Astrocyte (in vitro differentiated cells and primary cell): ENCODE data around the gene P4HA2. TPM values are rescaled to one million over a fixed set of nuclear protein-coding genes. Genes with fewer than 3 reads are reported as not detected.

ENCODE experiments used
- DNase-seq: peaks from one replicate; pipeline ENCODE4 v3.0.0-alpha.2; 2010; ENCODE audit warnings: low read depth
- FAIRE-seq: peaks from 2 replicates; lab custom pipeline; 2011; peaks lifted over from hg19 to GRCh38; lab: Jason Lieb, UNC
- H2AFZ ChIP-seq: 2 replicates; pipeline ENCODE4 v1.6.0; 2012; ENCODE audit warnings: low read depth, low read length, inconsistent platforms
- H3K27ac ChIP-seq: 2 replicates; pipeline ENCODE4 v1.5.1; 2011; ENCODE audit warnings: low read depth, low read length, inconsistent platforms
- H3K27me3 ChIP-seq: 2 replicates; pipeline ENCODE4 v1.6.0; 2011; ENCODE audit warnings: low read length, inconsistent platforms; ENCODE audit not compliant: insufficient read depth
- H3K36me3 ChIP-seq: 2 replicates; pipeline ENCODE4 v1.5.1; 2011; ENCODE audit warnings: low read length, inconsistent platforms; ENCODE audit not compliant: insufficient read depth
- H3K4me1 ChIP-seq: 2 replicates; pipeline ENCODE4 v1.5.1; 2011; ENCODE audit warnings: low read length, inconsistent platforms; ENCODE audit not compliant: insufficient read depth
- H3K4me2 ChIP-seq: 2 replicates; pipeline ENCODE4 v1.6.0; 2012; ENCODE audit warnings: low read length, inconsistent platforms
- H3K4me3 ChIP-seq: 2 replicates; pipeline ENCODE4 v1.5.1; 2011; ENCODE audit warnings: low read depth, mild to moderate bottlenecking, low read length, inconsistent platforms; ENCODE audit not compliant: insufficient read depth
- H3K79me2 ChIP-seq: 2 replicates; pipeline ENCODE4 v1.6.0; 2012; ENCODE audit warnings: mild to moderate bottlenecking, low read length, inconsistent platforms; ENCODE audit not compliant: insufficient read depth
- H3K9ac ChIP-seq: 2 replicates; pipeline ENCODE4 v1.6.0; 2012; ENCODE audit warnings: mild to moderate bottlenecking, low read length, inconsistent platforms
- H3K9me3 ChIP-seq: 2 replicates; pipeline ENCODE4 v1.5.1; 2012; ENCODE audit warnings: low read depth, mild to moderate bottlenecking, low read length, inconsistent platforms; ENCODE audit not compliant: insufficient read depth
- H4K20me1 ChIP-seq: 2 replicates; pipeline ENCODE4 v1.6.0; 2012; ENCODE audit warnings: low read length, inconsistent platforms; ENCODE audit not compliant: insufficient read depth
- H3K27ac Mint-ChIP-seq: one replicate; pipeline ENCODE4 v1.8.0; 2021; ENCODE audit warnings: mild to moderate bottlenecking, mixed read lengths; ENCODE audit not compliant: unreplicated experiment
- H3K27me3 Mint-ChIP-seq: one replicate; pipeline ENCODE4 v1.8.0; 2021; ENCODE audit warnings: low read depth, mixed read lengths; ENCODE audit not compliant: unreplicated experiment
- H3K36me3 Mint-ChIP-seq: one replicate; pipeline ENCODE4 v1.8.0; 2021; ENCODE audit warnings: low read depth, mixed read lengths; ENCODE audit not compliant: unreplicated experiment
- H3K4me1 Mint-ChIP-seq: one replicate; pipeline ENCODE4 v1.8.0; 2021; ENCODE audit warnings: low read depth, mixed read lengths; ENCODE audit not compliant: unreplicated experiment
- H3K4me3 Mint-ChIP-seq: one replicate; pipeline ENCODE4 v1.8.0; 2021; ENCODE audit warnings: mild to moderate bottlenecking, moderate library complexity, mixed read lengths; ENCODE audit not compliant: unreplicated experiment
- H3K9me3 Mint-ChIP-seq: one replicate; pipeline ENCODE4 v1.8.0; 2021; ENCODE audit warnings: mild to moderate bottlenecking, mixed read lengths; ENCODE audit not compliant: unreplicated experiment
- EZH2 ChIP-seq: IDR thresholded peaks from 2 replicates; pipeline ENCODE4 v1.6.1; 2012; ENCODE audit warnings: mild to moderate bottlenecking, low read length, inconsistent platforms; ENCODE audit not compliant: insufficient read depth
- total RNA-seq: library from RNA; stranded (reverse); gene quantifications from 2 replicates; pipeline ENCODE4 v1.2.1, GENCODE V29; 2021
- TF ChIP-seq, protein P1 (sequence below): IDR thresholded peaks from 2 replicates; pipeline ENCODE4 v1.5.1; 2011; ENCODE audit warnings: low read depth, mild to moderate bottlenecking, inconsistent platforms, low read length, moderate library complexity; ENCODE audit not compliant: insufficient read depth

P4HA2 gene
- total RNA-seq, 1 donor from 2014 or later = 214 TPM

DNA sequence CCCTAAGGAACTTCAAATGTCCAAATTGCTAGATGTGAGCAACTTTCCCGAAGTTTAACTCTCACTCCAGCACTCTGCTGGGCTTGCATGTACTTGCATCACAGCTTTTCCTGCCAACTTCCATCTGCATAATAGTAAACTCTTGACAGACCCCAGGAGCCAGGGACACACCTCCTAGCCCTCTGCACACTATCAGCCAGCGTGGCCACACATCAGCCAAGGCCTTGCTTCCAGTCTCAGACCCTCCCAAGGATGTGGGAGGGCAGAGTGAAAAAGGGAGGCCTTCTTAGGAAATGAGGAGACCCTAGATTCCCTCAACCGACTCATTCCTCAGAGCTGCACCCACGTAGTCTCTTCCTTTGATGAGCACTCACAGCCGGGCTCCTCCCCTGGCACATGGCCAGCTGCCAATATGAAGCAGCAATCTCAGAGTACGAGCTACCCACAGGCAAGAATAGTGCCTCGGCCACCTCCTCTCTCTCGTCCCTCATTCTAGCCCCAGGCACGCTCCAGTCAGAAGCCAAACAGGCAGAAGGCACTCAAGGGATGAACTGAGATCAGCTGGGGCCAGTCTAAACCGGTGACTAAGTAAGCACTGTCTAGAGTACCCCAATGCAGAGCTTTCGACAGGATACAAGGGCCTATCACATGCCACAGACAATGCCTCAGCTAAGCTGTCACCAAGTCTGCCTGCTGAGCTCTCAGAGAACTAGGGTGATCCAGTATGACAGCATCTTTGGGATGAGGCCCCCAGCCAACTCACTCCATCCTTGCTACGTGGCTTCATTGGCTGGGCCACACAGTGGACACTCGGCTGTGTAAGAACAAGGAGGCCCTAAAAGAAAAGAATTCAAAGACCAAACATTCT, 2.3 kb downstream of the P4HA2 start:
- Histone ChIP-seq H3K36me3 (no peaks in the 10 kb centered on the region), H4K20me1 (peaks cover 59% of the 10 kb centered on the region), H3K9me3 (no peaks in the 10 kb centered on the region), H2AFZ (peak overlapping the region; percentile 12), H3K4me2 (peak overlapping the region; percentile 99), H3K9ac (peak overlapping the region; percentile 50), H3K4me3 (peak overlapping the region; percentile 29), H3K27ac (peak overlapping the region; percentile 66), H3K27me3 (no peaks in the 10 kb centered on the region), H3K79me2 (peaks cover 66% of the 10 kb centered on the region), H3K4me1 (peaks cover 41% of the 10 kb centered on the region)
- Mint-ChIP-seq H3K4me1 (peaks cover 38% of the 10 kb centered on the region), H3K27me3 (peaks cover 14% of the 10 kb centered on the region), H3K9me3 (peaks cover 3% of the 10 kb centered on the region), H3K27ac (peak overlapping the region; percentile 86), H3K4me3 (peak overlapping the region; percentile 88), H3K36me3 (peaks cover 6% of the 10 kb centered on the region)
- no peak for TF ChIP-seq EZH2
- TF ChIP-seq, protein P1, sequence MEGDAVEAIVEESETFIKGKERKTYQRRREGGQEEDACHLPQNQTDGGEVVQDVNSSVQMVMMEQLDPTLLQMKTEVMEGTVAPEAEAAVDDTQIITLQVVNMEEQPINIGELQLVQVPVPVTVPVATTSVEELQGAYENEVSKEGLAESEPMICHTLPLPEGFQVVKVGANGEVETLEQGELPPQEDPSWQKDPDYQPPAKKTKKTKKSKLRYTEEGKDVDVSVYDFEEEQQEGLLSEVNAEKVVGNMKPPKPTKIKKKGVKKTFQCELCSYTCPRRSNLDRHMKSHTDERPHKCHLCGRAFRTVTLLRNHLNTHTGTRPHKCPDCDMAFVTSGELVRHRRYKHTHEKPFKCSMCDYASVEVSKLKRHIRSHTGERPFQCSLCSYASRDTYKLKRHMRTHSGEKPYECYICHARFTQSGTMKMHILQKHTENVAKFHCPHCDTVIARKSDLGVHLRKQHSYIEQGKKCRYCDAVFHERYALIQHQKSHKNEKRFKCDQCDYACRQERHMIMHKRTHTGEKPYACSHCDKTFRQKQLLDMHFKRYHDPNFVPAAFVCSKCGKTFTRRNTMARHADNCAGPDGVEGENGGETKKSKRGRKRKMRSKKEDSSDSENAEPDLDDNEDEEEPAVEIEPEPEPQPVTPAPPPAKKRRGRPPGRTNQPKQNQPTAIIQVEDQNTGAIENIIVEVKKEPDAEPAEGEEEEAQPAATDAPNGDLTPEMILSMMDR = no peak
- FAIRE-seq (peak; percentile 73), DNase-seq (peak; percentile 73)

DNA sequence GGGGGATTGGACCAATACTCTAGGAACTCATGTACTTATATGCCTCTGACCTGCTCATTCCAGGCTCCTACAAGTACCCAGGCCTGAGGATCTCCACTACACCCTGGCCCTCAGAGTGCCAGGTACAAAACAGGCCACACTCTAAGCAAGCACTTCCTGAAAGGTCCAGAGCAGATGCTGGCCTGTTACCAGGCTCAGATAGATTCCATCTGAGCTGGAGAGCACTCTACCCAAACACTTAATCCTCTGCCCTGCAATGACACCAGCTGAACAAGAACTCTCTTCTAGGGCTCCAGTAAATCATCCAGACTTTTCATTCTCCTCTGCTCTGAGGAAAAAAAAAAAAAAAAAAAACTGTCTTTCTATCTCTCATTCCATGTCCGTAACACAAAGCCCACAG, 2.9 kb downstream of the P4HA2 start:
- H3K27ac Mint-ChIP-seq = peak overlapping the region; percentile 86
- Histone ChIP-seq H3K9me3 (no peaks in the 10 kb centered on the region), H3K36me3 (no peaks in the 10 kb centered on the region), H2AFZ (no peak overlapping the region), H3K27me3 (no peaks in the 10 kb centered on the region), H3K9ac (peak overlapping the region; percentile 50), H3K27ac (peak overlapping the region; percentile 66), H3K4me1 (peaks cover 41% of the 10 kb centered on the region), H4K20me1 (peaks cover 66% of the 10 kb centered on the region), H3K4me2 (peak overlapping the region; percentile 99), H3K4me3 (peak overlapping the region; percentile 29), H3K79me2 (peaks cover 73% of the 10 kb centered on the region)
- FAIRE-seq (no peak), DNase-seq (peak; percentile 28)
- peaks cover 13% of the 10 kb centered on the region for H3K36me3 Mint-ChIP-seq
- TF ChIP-seq EZH2 = no peak
- TF ChIP-seq, protein P1 = no peak
- H3K9me3 Mint-ChIP-seq = no peaks in the 10 kb centered on the region
- H3K4me1 Mint-ChIP-seq = peaks cover 40% of the 10 kb centered on the region
- peaks cover 9% of the 10 kb centered on the region for H3K27me3 Mint-ChIP-seq
- H3K4me3 Mint-ChIP-seq = peak overlapping the region; percentile 88

DNA sequence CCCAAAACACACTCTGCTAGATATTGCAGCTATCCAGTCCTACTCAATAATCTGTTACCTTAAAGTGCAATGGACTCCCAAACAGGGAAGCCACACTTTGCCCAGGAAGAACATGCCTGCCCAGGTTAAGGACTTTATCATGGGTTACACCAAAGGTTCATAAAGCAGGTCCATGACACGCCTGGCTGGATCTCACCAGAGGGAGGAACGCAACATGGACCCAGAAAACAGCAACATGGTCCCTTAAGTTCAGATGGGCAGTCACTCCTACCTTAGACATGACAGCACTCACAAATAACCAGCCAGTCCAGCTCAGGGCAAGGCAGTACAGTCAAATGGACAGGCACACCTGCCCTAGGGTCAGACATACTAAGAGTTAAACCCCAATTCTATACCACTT, 3.8 kb downstream of the P4HA2 start:
- peaks cover 40% of the 10 kb centered on the region for H3K4me1 Mint-ChIP-seq
- H3K79me2 ChIP-seq = peaks cover 81% of the 10 kb centered on the region
- H3K27ac Mint-ChIP-seq = no peak overlapping the region

More for the DNA sequence above, 3.8 kb downstream of the P4HA2 start:
- no peaks in the 10 kb centered on the region for H3K36me3 ChIP-seq
- Mint-ChIP-seq H3K4me3 (no peak overlapping the region), H3K9me3 (no peaks in the 10 kb centered on the region), H3K27me3 (peaks cover under 1% of the 10 kb centered on the region), H3K36me3 (peaks cover 20% of the 10 kb centered on the region)
- peak overlapping the region; percentile 99 for H3K4me2 ChIP-seq
- TF ChIP-seq, protein P1 = no peak
- TF ChIP-seq EZH2 = no peak
- H4K20me1 ChIP-seq = peaks cover 75% of the 10 kb centered on the region
- FAIRE-seq (no peak), DNase-seq (no peak)
- H3K9me3 ChIP-seq = no peaks in the 10 kb centered on the region
- no peaks in the 10 kb centered on the region for H3K27me3 ChIP-seq
- H3K4me1 ChIP-seq = peaks cover 41% of the 10 kb centered on the region
- H3K9ac ChIP-seq = no peak overlapping the region
- H3K27ac ChIP-seq = no peak overlapping the region
- H2AFZ ChIP-seq = no peak overlapping the region
- H3K4me3 ChIP-seq = no peak overlapping the region
